GM23338 (cell line): Measurements from ENCODE around the gene PRELID3B. TPM values are rescaled to one million over a fixed set of nuclear protein-coding genes. Genes with fewer than 3 reads are reported as not detected.

Source experiments
- ATAC-seq: fragments of 200-7000 bp; cut with Tn5 transposase; 3 replicates; pipeline ENCODE4 v1.9.1; 2020
- DNase-seq: peaks from one replicate; pipeline ENCODE4 v3.0.0-alpha.2; 2015; ENCODE audit warnings: low spot score
- H2AFZ ChIP-seq: fragments of 200-600 bp; sonication (generic); 2 replicates; pipeline ENCODE4 v1.8.0; 2016; ENCODE audit warnings: antibody characterized with exemption, mild to moderate bottlenecking, moderate library complexity
- H3F3A ChIP-seq: fragments of 200-600 bp; sonication (generic); replicated peaks from 2 replicates; pipeline ENCODE4 v1.8.0; 2017; ENCODE audit warnings: antibody characterized with exemption, mixed run types, low read depth
- H3K27ac ChIP-seq: fragments of 200-600 bp; sonication (generic); 2 replicates; pipeline ENCODE4 v1.6.1; 2016; ENCODE audit warnings: low read depth
- H3K27me3 ChIP-seq: fragments of 200-600 bp; sonication (generic); 2 replicates; pipeline ENCODE4 v1.8.0; 2016; ENCODE audit warnings: mild to moderate bottlenecking, mixed run types, moderate library complexity; ENCODE audit not compliant: insufficient read depth
- H3K36me3 ChIP-seq: fragments of 200-600 bp; sonication (generic); 2 replicates; pipeline ENCODE4 v1.8.0; 2016; ENCODE audit warnings: mild to moderate bottlenecking; ENCODE audit not compliant: insufficient read depth
- H3K4me1 ChIP-seq: fragments of 200-600 bp; sonication (generic); 2 replicates; pipeline ENCODE4 v1.8.0; 2016; ENCODE audit warnings: mild to moderate bottlenecking, moderate library complexity; ENCODE audit not compliant: insufficient read depth
- H3K4me2 ChIP-seq: fragments of 200-600 bp; sonication (generic); 2 replicates; pipeline ENCODE4 v1.7.1; 2017; ENCODE audit warnings: mixed run types
- H3K4me3 ChIP-seq: fragments of 200-600 bp; sonication (generic); 2 replicates; pipeline ENCODE4 v1.6.1; 2016; ENCODE audit warnings: mixed run types
- H3K79me2 ChIP-seq: fragments of 200-600 bp; sonication (generic); replicated peaks from 2 replicates; pipeline ENCODE4 v1.8.0; 2017; ENCODE audit warnings: mild to moderate bottlenecking; ENCODE audit not compliant: insufficient read depth
- H3K9me2 ChIP-seq: fragments of 200-600 bp; sonication (generic); 2 replicates; pipeline ENCODE4 v1.8.0; 2017; ENCODE audit not compliant: insufficient read depth
- H4K20me1 ChIP-seq: fragments of 200-600 bp; sonication (generic); replicated peaks from 2 replicates; pipeline ENCODE4 v1.8.0; 2017; ENCODE audit warnings: mild to moderate bottlenecking; ENCODE audit not compliant: insufficient read depth
- H3K27ac Mint-ChIP-seq: 2 replicates; pipeline ENCODE4 v1.8.0; 2020; ENCODE audit warnings: inconsistent platforms, mild to moderate bottlenecking, moderate library complexity, mixed read lengths
- H3K27me3 Mint-ChIP-seq: 3 replicates; pipeline ENCODE4 v1.8.0; 2022; ENCODE audit warnings: low read depth, mild to moderate bottlenecking, moderate library complexity, mixed read lengths, inconsistent platforms; ENCODE audit not compliant: insufficient read depth, poor library complexity
- H3K36me3 Mint-ChIP-seq: 3 replicates; pipeline ENCODE4 v1.8.0; 2021; ENCODE audit warnings: low read depth, mild to moderate bottlenecking, inconsistent platforms, moderate library complexity, mixed read lengths
- H3K4me1 Mint-ChIP-seq: 3 replicates; pipeline ENCODE4 v1.8.0; 2020; ENCODE audit warnings: mild to moderate bottlenecking, inconsistent platforms, mixed read lengths
- H3K4me3 Mint-ChIP-seq: 3 replicates; pipeline ENCODE4 v1.8.0; 2021; ENCODE audit warnings: moderate library complexity, mild to moderate bottlenecking, inconsistent platforms, mixed read lengths
- H3K9me3 Mint-ChIP-seq: 3 replicates; pipeline ENCODE4 v1.8.0; 2020; ENCODE audit warnings: moderate library complexity, mild to moderate bottlenecking, inconsistent platforms, mixed read lengths
- EZH2 ChIP-seq: fragments of 200-600 bp; sonication (generic); IDR thresholded peaks from one replicate; pipeline ENCODE4 v1.8.0; 2017; ENCODE audit warnings: antibody characterized with exemption, mild to moderate bottlenecking, low read depth; ENCODE audit not compliant: unreplicated experiment
- EZH2phosphoT487 ChIP-seq: fragments of 200-600 bp; sonication (generic); IDR thresholded peaks from one replicate; pipeline ENCODE4 v1.8.1; 2018; ENCODE audit warnings: antibody characterized with exemption; ENCODE audit not compliant: unreplicated experiment
- JUNB ChIP-seq: IDR thresholded peaks from one replicate; pipeline ENCODE4 v1.6.1; 2016; ENCODE audit warnings: antibody characterized with exemption; ENCODE audit not compliant: unreplicated experiment
- NANOG ChIP-seq: IDR thresholded peaks from 2 replicates; pipeline ENCODE4 v1.6.1; 2016; ENCODE audit warnings: antibody characterized with exemption, borderline replicate concordance
- POLR2AphosphoS5 ChIP-seq: IDR thresholded peaks from 2 replicates; pipeline ENCODE4 v1.6.1; 2016; ENCODE audit warnings: antibody characterized with exemption, low read depth
- REST ChIP-seq: IDR thresholded peaks from one replicate; pipeline ENCODE4 v1.6.1; 2018; ENCODE audit warnings: antibody characterized with exemption; ENCODE audit not compliant: unreplicated experiment
- STAT1 ChIP-seq: IDR thresholded peaks from one replicate; pipeline ENCODE4 v1.6.1; 2016; ENCODE audit warnings: antibody characterized with exemption; ENCODE audit not compliant: unreplicated experiment
- ZNF114 ChIP-seq: fragments of 250-450 bp; sonication (Bioruptor Pico); IDR thresholded peaks from 2 replicates; pipeline ENCODE4 v1.5.0; 2020; ENCODE audit warnings: mild to moderate bottlenecking, moderate library complexity
- ZNF331 ChIP-seq: fragments of 250-450 bp; sonication (Bioruptor Pico); IDR thresholded peaks from 2 replicates; pipeline ENCODE4 v1.5.0; 2020; ENCODE audit warnings: low read depth, mild to moderate bottlenecking, moderate library complexity
- polyA plus RNA-seq: library from polyadenylated mRNA; unstranded; fragments of >200 nt; fragmentation: Nextera tagmentation; extraction: Ambion mirVana; gene quantifications from 2 replicates; pipeline ENCODE4 v1.2.1, GENCODE V29; 2016
- total RNA-seq: library from RNA; depleted of rRNA; stranded (reverse); fragments of >200 nt; shearing (Covaris generic); gene quantifications from 2 replicates; pipeline ENCODE4 v1.2.3, GENCODE V29; 2014
- TF ChIP-seq, protein P1 (sequence below): IDR thresholded peaks from 2 replicates; pipeline ENCODE4 v1.6.1; 2016; ENCODE audit warnings: antibody characterized with exemption
- TF ChIP-seq, protein P2 (sequence below): fragments of 250-450 bp; sonication (Bioruptor Pico); IDR thresholded peaks from 2 replicates; pipeline ENCODE4 v1.5.0; 2020; ENCODE audit warnings: mild to moderate bottlenecking, moderate library complexity
- TF ChIP-seq, protein P3 (sequence below), 2 experiments: fragments of 200-600 bp in 1 of 2; sonication (generic) in 1 of 2; conservative IDR thresholded peaks; 2 replicates each; pipeline versions ENCODE4 v1.5.1 to v1.6.1; 2016 to 2017; ENCODE audit warnings: antibody characterized with exemption in 2 of 2, low read depth in 2 of 2, mild to moderate bottlenecking in 2 of 2, moderate library complexity in 1 of 2

Gene PRELID3B
- total and polyA plus RNA-seq, 2 experiments from 2014 or later: 42.7 to 43.6 TPM

GRCh38 chr20:59023616-59024015, 19.0 kb downstream of the PRELID3B start:
- Histone ChIP-seq H3K9me2 (no peaks in the 10 kb centered on the region), H3K27me3 (no peaks in the 10 kb centered on the region), H3F3A (0 out of 2 replicates have a peak, but pooled peaks cover 2% of the 10 kb centered on the region), H3K4me2 (no peak overlapping the region), H4K20me1 (peaks cover 17% of the 10 kb centered on the region), H2AFZ (no peak overlapping the region), H3K27ac (no peak overlapping the region), H3K79me2 (peaks cover 21% of the 10 kb centered on the region), H3K36me3 (peaks cover 23% of the 10 kb centered on the region; the same call in 1 of the 2 replicates), H3K4me3 (no peak overlapping the region), H3K4me1 (peaks cover 13% of the 10 kb centered on the region)
- Mint-ChIP-seq H3K36me3 (peaks cover 52% of the 10 kb centered on the region), H3K9me3 (no peaks in the 10 kb centered on the region), H3K27ac (no peak overlapping the region), H3K27me3 (peaks cover 18% of the 10 kb centered on the region), H3K4me3 (no peak overlapping the region), H3K4me1 (peaks cover 28% of the 10 kb centered on the region)
- no peak for TF ChIP-seq EZH2phosphoT487
- TF ChIP-seq ZNF331 (CRISPR knock-in tag): no peak
- TF ChIP-seq, protein P1, sequence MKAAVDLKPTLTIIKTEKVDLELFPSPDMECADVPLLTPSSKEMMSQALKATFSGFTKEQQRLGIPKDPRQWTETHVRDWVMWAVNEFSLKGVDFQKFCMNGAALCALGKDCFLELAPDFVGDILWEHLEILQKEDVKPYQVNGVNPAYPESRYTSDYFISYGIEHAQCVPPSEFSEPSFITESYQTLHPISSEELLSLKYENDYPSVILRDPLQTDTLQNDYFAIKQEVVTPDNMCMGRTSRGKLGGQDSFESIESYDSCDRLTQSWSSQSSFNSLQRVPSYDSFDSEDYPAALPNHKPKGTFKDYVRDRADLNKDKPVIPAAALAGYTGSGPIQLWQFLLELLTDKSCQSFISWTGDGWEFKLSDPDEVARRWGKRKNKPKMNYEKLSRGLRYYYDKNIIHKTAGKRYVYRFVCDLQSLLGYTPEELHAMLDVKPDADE: no peak
- TF ChIP-seq JUNB: no peak
- TF ChIP-seq, protein P2, sequence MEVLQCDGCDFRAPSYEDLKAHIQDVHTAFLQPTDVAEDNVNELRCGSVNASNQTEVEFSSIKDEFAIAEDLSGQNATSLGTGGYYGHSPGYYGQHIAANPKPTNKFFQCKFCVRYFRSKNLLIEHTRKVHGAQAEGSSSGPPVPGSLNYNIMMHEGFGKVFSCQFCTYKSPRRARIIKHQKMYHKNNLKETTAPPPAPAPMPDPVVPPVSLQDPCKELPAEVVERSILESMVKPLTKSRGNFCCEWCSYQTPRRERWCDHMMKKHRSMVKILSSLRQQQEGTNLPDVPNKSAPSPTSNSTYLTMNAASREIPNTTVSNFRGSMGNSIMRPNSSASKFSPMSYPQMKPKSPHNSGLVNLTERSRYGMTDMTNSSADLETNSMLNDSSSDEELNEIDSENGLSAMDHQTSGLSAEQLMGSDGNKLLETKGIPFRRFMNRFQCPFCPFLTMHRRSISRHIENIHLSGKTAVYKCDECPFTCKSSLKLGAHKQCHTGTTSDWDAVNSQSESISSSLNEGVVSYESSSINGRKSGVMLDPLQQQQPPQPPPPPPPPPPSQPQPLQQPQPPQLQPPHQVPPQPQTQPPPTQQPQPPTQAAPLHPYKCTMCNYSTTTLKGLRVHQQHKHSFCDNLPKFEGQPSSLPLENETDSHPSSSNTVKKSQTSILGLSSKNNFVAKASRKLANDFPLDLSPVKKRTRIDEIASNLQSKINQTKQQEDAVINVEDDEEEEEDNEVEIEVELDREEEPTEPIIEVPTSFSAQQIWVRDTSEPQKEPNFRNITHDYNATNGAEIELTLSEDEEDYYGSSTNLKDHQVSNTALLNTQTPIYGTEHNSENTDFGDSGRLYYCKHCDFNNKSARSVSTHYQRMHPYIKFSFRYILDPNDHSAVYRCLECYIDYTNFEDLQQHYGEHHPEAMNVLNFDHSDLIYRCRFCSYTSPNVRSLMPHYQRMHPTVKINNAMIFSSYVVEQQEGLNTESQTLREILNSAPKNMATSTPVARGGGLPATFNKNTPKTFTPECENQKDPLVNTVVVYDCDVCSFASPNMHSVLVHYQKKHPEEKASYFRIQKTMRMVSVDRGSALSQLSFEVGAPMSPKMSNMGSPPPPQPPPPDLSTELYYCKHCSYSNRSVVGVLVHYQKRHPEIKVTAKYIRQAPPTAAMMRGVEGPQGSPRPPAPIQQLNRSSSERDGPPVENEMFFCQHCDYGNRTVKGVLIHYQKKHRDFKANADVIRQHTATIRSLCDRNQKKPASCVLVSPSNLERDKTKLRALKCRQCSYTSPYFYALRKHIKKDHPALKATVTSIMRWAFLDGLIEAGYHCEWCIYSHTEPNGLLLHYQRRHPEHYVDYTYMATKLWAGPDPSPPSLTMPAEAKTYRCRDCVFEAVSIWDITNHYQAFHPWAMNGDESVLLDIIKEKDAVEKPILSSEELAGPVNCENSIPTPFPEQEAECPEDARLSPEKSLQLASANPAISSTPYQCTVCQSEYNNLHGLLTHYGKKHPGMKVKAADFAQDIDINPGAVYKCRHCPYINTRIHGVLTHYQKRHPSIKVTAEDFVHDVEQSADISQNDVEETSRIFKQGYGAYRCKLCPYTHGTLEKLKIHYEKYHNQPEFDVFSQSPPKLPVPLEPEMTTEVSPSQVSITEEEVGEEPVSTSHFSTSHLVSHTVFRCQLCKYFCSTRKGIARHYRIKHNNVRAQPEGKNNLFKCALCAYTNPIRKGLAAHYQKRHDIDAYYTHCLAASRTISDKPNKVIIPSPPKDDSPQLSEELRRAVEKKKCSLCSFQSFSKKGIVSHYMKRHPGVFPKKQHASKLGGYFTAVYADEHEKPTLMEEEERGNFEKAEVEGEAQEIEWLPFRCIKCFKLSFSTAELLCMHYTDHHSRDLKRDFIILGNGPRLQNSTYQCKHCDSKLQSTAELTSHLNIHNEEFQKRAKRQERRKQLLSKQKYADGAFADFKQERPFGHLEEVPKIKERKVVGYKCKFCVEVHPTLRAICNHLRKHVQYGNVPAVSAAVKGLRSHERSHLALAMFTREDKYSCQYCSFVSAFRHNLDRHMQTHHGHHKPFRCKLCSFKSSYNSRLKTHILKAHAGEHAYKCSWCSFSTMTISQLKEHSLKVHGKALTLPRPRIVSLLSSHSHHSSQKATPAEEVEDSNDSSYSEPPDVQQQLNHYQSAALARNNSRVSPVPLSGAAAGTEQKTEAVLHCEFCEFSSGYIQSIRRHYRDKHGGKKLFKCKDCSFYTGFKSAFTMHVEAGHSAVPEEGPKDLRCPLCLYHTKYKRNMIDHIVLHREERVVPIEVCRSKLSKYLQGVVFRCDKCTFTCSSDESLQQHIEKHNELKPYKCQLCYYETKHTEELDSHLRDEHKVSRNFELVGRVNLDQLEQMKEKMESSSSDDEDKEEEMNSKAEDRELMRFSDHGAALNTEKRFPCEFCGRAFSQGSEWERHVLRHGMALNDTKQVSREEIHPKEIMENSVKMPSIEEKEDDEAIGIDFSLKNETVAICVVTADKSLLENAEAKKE: no peak
- no peak for TF ChIP-seq REST
- no peak for TF ChIP-seq NANOG
- no peak for TF ChIP-seq EZH2
- TF ChIP-seq POLR2AphosphoS5: no peak
- no peak for TF ChIP-seq STAT1
- TF ChIP-seq ZNF114 (CRISPR knock-in tag): no peak
- TF ChIP-seq, protein P3, sequence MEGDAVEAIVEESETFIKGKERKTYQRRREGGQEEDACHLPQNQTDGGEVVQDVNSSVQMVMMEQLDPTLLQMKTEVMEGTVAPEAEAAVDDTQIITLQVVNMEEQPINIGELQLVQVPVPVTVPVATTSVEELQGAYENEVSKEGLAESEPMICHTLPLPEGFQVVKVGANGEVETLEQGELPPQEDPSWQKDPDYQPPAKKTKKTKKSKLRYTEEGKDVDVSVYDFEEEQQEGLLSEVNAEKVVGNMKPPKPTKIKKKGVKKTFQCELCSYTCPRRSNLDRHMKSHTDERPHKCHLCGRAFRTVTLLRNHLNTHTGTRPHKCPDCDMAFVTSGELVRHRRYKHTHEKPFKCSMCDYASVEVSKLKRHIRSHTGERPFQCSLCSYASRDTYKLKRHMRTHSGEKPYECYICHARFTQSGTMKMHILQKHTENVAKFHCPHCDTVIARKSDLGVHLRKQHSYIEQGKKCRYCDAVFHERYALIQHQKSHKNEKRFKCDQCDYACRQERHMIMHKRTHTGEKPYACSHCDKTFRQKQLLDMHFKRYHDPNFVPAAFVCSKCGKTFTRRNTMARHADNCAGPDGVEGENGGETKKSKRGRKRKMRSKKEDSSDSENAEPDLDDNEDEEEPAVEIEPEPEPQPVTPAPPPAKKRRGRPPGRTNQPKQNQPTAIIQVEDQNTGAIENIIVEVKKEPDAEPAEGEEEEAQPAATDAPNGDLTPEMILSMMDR (conservative IDR thresholded peaks at IDR 0.05; ENCODE audit: low read depth in 2 of 2): no peak
- no peak for DNase-seq
- ATAC-seq: no peak
